ENCODE results near the gene VPS16.

The VPS16 gene

GRCh38 chr20:2836035-2836434 is 4.5 kb upstream of the VPS16 start:
- FAIRE-seq = no peak

GRCh38 chr20:2837221-2837960 is 3.2 kb upstream of the VPS16 start:
- FAIRE-seq = no peak

- no peak for FAIRE-seq
Observed at GRCh38 chr20:2838170-2838797, 2.3 kb upstream of the VPS16 start.

- FAIRE-seq = no peak
Observed at GRCh38 chr20:2838847-2839671, 1.5 kb upstream of the VPS16 start.

GRCh38 chr20:2839732-2840137 is 810 bp upstream of the VPS16 start:
- no peak for FAIRE-seq

- no peak for FAIRE-seq
Observed at GRCh38 chr20:2840967-2841531, 504 bp downstream of the VPS16 start.

- FAIRE-seq = no peak
Observed at GRCh38 chr20:2845607-2846006, 5.1 kb downstream of the VPS16 start.

GRCh38 chr20:2846698-2847097 is 6.2 kb downstream of the VPS16 start:
- FAIRE-seq = no peak

GRCh38 chr20:2847802-2848201 is 7.3 kb downstream of the VPS16 start:
- no peak for FAIRE-seq

- no peak for FAIRE-seq
Observed at GRCh38 chr20:2849529-2849928, 9.0 kb downstream of the VPS16 start.

- no peak for FAIRE-seq
Observed at GRCh38 chr20:2851086-2851485, 10.5 kb downstream of the VPS16 start.

GRCh38 chr20:2858591-2858990 is 18.0 kb downstream of the VPS16 start:
- no peak for FAIRE-seq

GRCh38 chr20:2859330-2860121 is 19.0 kb downstream of the VPS16 start:
- no peak for FAIRE-seq

GRCh38 chr20:2864626-2865025 is 24.1 kb downstream of the VPS16 start:
- no peak for FAIRE-seq

- no peak for FAIRE-seq
Observed at GRCh38 chr20:2865101-2865500, 24.6 kb downstream of the VPS16 start.

GRCh38 chr20:2865630-2866029 is 25.1 kb downstream of the VPS16 start:
- no peak for FAIRE-seq

GRCh38 chr20:2866236-2866635 is 25.7 kb downstream of the VPS16 start:
- no peak for FAIRE-seq

- FAIRE-seq = no peak
Observed at GRCh38 chr20:2867081-2867864, 26.7 kb downstream of the VPS16 start.

GRCh38 chr20:2869381-2869780 is 28.8 kb downstream of the VPS16 start:
- no peak for FAIRE-seq

- FAIRE-seq = no peak
Observed at GRCh38 chr20:2871111-2871465, 30.5 kb downstream of the VPS16 start.

- no peak for FAIRE-seq
Observed at GRCh38 chr20:2871661-2872458, 31.3 kb downstream of the VPS16 start.
